ENCODE data around the gene ENDOU.

Gene ENDOU

GRCh38 chr12:47742253-47742825 lies 17.0 kb upstream of the ENDOU start:
- DNase-seq: no peak

GRCh38 chr12:47741340-47741703 lies 16.0 kb upstream of the ENDOU start:
- peak; percentile 51 for DNase-seq

GRCh38 chr12:47740606-47741339 lies 15.5 kb upstream of the ENDOU start:
- DNase-seq: no peak

GRCh38 chr12:47739979-47740378 lies 14.7 kb upstream of the ENDOU start:
- no peak for DNase-seq

GRCh38 chr12:47739297-47739696 lies 14.0 kb upstream of the ENDOU start:
- no peak for DNase-seq

GRCh38 chr12:47737936-47738594 lies 12.8 kb upstream of the ENDOU start:
- DNase-seq: no peak

- no peak for DNase-seq
Measured at GRCh38 chr12:47736877-47737676, 11.8 kb upstream of the ENDOU start.

GRCh38 chr12:47736216-47736615 lies 10.9 kb upstream of the ENDOU start:
- no peak for DNase-seq

- DNase-seq: no peak
Measured at GRCh38 chr12:47735649-47736048, 10.4 kb upstream of the ENDOU start.

- no peak for DNase-seq
Measured at GRCh38 chr12:47734725-47735480, 9.6 kb upstream of the ENDOU start.

- no peak for DNase-seq
Measured at GRCh38 chr12:47733142-47733541, 7.9 kb upstream of the ENDOU start.

- DNase-seq: no peak
Measured at GRCh38 chr12:47732504-47732903, 7.2 kb upstream of the ENDOU start.

- DNase-seq: no peak
Measured at GRCh38 chr12:47731723-47732122, 6.4 kb upstream of the ENDOU start.

GRCh38 chr12:47730341-47730744 lies 5.1 kb upstream of the ENDOU start:
- no peak for DNase-seq

GRCh38 chr12:47729233-47729632 lies 3.9 kb upstream of the ENDOU start:
- no peak for DNase-seq

- DNase-seq: no peak
Measured at GRCh38 chr12:47725893-47726292, 603 bp upstream of the ENDOU start.

GRCh38 chr12:47722941-47723631 lies 2.2 kb downstream of the ENDOU start:
- no peak for DNase-seq

GRCh38 chr12:47722136-47722834 lies 3.0 kb downstream of the ENDOU start:
- no peak for DNase-seq

- no peak for DNase-seq
Measured at GRCh38 chr12:47721431-47721973, 3.8 kb downstream of the ENDOU start.

- no peak for DNase-seq
Measured at GRCh38 chr12:47718531-47718930, 6.8 kb downstream of the ENDOU start.
